ENCODE results near the gene DAZAP2.

DAZAP2 gene

GRCh38 chr12:51196547-51196946 is 42.1 kb upstream of the DAZAP2 start:
- no peak for DNase-seq (ENCODE audit: low read depth)
- H3K4me3 ChIP-seq (replicated peaks; ENCODE audit: low read depth, low read length): no peak overlapping the region
- TF ChIP-seq, protein P1, sequence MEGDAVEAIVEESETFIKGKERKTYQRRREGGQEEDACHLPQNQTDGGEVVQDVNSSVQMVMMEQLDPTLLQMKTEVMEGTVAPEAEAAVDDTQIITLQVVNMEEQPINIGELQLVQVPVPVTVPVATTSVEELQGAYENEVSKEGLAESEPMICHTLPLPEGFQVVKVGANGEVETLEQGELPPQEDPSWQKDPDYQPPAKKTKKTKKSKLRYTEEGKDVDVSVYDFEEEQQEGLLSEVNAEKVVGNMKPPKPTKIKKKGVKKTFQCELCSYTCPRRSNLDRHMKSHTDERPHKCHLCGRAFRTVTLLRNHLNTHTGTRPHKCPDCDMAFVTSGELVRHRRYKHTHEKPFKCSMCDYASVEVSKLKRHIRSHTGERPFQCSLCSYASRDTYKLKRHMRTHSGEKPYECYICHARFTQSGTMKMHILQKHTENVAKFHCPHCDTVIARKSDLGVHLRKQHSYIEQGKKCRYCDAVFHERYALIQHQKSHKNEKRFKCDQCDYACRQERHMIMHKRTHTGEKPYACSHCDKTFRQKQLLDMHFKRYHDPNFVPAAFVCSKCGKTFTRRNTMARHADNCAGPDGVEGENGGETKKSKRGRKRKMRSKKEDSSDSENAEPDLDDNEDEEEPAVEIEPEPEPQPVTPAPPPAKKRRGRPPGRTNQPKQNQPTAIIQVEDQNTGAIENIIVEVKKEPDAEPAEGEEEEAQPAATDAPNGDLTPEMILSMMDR (IDR thresholded peaks at IDR 0.05; ENCODE audit: low read length, missing control alignments): no peak

- no peak overlapping the region for H3K4me3 ChIP-seq (replicated peaks; ENCODE audit: low read depth, low read length)
- DNase-seq (ENCODE audit: low read depth): no peak
- TF ChIP-seq, protein P1 (IDR thresholded peaks at IDR 0.05; ENCODE audit: low read length, missing control alignments): no peak
These were observed 40.7 kb upstream of the DAZAP2 start for GRCh38 chr12:51197736-51198567.

DNA sequence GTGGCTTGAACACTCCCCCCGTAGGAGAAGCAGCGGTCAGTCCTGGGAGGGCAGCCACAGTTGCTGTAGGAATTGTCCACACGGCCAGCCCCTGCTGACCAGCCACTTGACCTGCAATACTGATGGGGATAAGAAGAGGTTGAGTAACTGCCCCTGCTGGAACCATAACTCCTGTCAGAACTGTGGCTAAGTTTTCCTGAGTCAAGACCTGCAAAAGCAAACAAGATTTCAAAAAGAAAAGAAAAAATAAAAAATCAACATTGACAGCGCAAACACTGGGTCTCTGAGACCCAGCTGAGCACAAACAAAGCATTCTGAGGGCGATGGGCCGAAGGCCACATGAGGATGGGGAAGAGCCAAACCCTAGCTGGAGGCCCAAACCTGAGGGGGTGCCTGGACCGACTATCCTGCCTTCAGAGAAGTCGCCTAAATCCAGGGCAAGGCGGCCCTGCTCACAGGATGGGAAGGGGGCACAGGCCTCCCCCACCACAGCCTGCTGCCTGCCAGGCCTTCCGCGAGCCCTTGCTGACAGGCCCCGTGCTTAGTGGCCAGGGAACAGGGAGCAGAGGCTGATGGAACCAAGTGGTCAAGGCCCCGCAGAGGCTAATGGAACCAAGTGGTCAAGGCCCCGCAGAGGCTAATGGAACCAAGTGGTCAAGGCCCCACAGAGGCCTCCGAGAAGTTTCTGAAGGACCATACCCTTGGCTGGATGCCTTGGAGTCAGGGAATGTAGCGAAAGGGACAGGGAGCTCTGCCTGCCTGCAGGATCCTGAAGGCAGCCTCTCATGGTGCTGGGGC is 39.9 kb upstream of the DAZAP2 start:
- DNase-seq (ENCODE audit: low read depth): no peak
- TF ChIP-seq, protein P1 (IDR thresholded peaks at IDR 0.05; ENCODE audit: low read length, missing control alignments): no peak
- no peak overlapping the region for H3K4me3 ChIP-seq (replicated peaks; ENCODE audit: low read depth, low read length)

DNA sequence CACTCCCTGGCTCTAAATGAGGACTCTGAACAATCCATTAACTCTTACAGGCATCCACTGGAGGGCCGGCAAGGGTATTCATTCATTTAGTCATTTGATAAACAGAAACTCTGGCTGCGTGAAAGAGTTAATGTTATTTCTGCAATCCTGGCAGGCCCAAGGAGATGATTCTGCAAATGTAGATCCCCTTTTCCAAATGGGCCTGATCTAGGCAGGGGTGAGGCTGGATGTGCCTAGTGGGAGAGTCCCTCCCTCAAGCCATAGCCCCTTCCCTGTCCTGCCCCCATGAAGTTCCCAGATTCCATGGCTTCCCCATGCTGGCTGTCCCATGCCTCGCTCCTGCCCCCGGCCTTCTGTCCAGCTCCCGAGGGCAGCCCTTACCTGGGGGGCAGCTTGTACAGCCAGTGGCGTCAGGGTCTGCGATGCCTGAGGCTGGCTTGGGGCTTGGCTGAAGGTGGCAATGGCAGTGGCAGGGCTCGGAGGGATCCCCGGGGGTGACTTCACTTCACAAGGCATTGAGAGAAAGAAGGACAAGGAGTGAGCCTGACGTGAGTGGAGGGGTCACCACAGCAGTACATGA is 39.2 kb upstream of the DAZAP2 start:
- DNase-seq (ENCODE audit: low read depth): no peak
- TF ChIP-seq, protein P1 (IDR thresholded peaks at IDR 0.05; ENCODE audit: low read length, missing control alignments): no peak
- H3K4me3 ChIP-seq (replicated peaks; ENCODE audit: low read depth, low read length): no peak overlapping the region

- no peak for DNase-seq (ENCODE audit: low read depth)
- no peak overlapping the region for H3K4me3 ChIP-seq (replicated peaks; ENCODE audit: low read depth, low read length)
- TF ChIP-seq, protein P1 (IDR thresholded peaks at IDR 0.05; ENCODE audit: low read length, missing control alignments): no peak
These were observed 38.5 kb upstream of the DAZAP2 start for GRCh38 chr12:51200156-51200555.

DNA sequence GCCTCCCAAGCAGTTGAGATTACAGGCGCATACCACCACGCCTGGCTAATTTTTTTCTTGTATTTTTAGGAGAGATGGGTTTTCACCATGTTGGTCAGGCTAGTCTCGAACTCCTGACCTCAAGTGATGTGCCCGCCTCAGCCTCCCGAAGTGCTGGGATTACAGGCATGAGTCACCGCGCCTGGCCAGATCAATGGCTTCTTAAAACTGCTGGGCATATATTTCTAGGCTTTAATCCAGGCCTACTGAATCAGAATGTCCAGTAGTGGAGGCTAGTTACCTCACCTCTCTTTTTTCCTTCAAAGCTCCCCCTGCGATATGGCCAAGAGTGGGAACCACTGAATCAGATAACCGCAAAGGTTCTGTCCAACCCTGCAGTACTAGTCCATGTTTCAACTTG is 37.8 kb upstream of the DAZAP2 start:
- DNase-seq (ENCODE audit: low read depth): no peak
- H3K4me3 ChIP-seq (replicated peaks; ENCODE audit: low read depth, low read length): no peak overlapping the region
- TF ChIP-seq, protein P1 (IDR thresholded peaks at IDR 0.05; ENCODE audit: low read length, missing control alignments): no peak

All from fibroblast of pulmonary artery (primary cell).